H1 (cell line): ENCODE measurements around the gene MRPL22. TPM values are rescaled to one million over a fixed set of nuclear protein-coding genes. Genes with fewer than 3 reads are reported as not detected.

Experiments
- CHD7 ChIP-seq: fragments of 300-600 bp; sonication (generic); IDR thresholded peaks from 2 replicates; pipeline ENCODE4 v1.7.1; 2012; ENCODE audit warnings: low read length, moderate library complexity, mild to moderate bottlenecking, inconsistent platforms; ENCODE audit not compliant: insufficient replicate concordance
- POU5F1 ChIP-seq: IDR thresholded peaks from 2 replicates; pipeline ENCODE4 v1.6.1; 2011; ENCODE audit warnings: low read depth, mild to moderate bottlenecking, low read length, moderate library complexity
- RNF2 ChIP-seq: fragments of 200-900, 300-1000 bp; sonication (generic); IDR thresholded peaks from 2 replicates; pipeline ENCODE4 v1.7.1; 2016; ENCODE audit warnings: borderline replicate concordance, low read depth, mild to moderate bottlenecking, antibody characterized with exemption, low read length; ENCODE audit not compliant: poor library complexity, severe bottlenecking; ENCODE audit errors: missing control alignments
- ZNF274 ChIP-seq: IDR thresholded peaks from 2 replicates; pipeline ENCODE4 v1.7.0; 2012; ENCODE audit warnings: low read length, borderline replicate concordance; ENCODE audit errors: extremely low read depth
- polyA plus RNA-seq, 7 experiments: library from polyadenylated mRNA; depleted of rRNA in 3 of 7; stranded (reverse) in 5 of 7; unstranded in 2 of 7; fragments of >200 nt in 5 of 7; fragments of 200-250 nt in 2 of 7; gene quantifications; 1 replicate in 5 of 7; 2 replicates in 1 of 7; 4 replicates in 1 of 7; pipeline versions ENCODE4 v1.2.1 to v1.2.3, GENCODE V29; 2011 to 2013; ENCODE audit warnings: missing spikeins in 2 of 7, mixed read lengths in 2 of 7
- total RNA-seq: library from RNA; stranded (reverse); fragmentation: NEBNext Ultra II Directional; extraction: Animal tissue kit (Norgen Biotek cat#: 25700); gene quantifications from 2 replicates; pipeline ENCODE4 v1.2.1, GENCODE V29; 2021

MRPL22 gene
- total and polyA plus RNA-seq, 2 of the 8 experiments (the other 6 are each of a cell fraction or from before 2014, with no cell fraction given), result 46.8 to 65.6 TPM

DNA sequence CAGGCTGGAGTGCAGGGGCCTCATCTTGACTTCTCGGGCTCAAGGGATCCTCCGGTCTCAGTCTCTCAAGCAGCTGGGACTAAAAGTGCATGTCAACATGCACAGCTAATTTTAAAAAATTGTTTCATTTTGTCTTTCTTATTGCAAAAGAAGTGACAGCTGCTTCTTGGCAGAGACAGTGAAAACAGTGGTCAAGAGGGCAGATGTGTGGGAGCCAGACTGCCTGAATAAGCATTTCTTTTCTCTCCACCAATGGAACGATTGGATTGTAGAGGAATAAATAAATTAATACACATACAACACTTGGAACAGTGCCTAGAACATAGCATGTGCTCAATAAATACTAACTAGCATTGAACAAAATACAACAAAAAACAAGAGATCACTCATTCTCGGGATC is 45.3 kb downstream of the MRPL22 start (continued):
- TF ChIP-seq CHD7, result no peak
- TF ChIP-seq ZNF274, result no peak
- no peak for TF ChIP-seq POU5F1
- no peak for TF ChIP-seq RNF2
